HL-60/S4 treated with phorbol 12-myristate 13-acetate at 8.2 ng/mL for 4 days and 3 days (cell line): ENCODE measurements around the gene ENGASE.

ENCODE experiments used
- in situ Hi-C: fragments of 300-500 bp; cut with MboI; formaldehyde crosslinking; loops from 2 replicates; pipeline ENCODE4 v1.15.0; 2022; ENCODE audit warnings: low sequenced_read_pairs

Gene ENGASE

GRCh38 chr17:79077587-79077986 is 3.0 kb downstream of the ENGASE start:
- in situ Hi-C loops = no loop called here

- in situ Hi-C loops = no loop called here
These were observed 4.0 kb downstream of the ENGASE start for GRCh38 chr17:79078476-79079190.

DNA sequence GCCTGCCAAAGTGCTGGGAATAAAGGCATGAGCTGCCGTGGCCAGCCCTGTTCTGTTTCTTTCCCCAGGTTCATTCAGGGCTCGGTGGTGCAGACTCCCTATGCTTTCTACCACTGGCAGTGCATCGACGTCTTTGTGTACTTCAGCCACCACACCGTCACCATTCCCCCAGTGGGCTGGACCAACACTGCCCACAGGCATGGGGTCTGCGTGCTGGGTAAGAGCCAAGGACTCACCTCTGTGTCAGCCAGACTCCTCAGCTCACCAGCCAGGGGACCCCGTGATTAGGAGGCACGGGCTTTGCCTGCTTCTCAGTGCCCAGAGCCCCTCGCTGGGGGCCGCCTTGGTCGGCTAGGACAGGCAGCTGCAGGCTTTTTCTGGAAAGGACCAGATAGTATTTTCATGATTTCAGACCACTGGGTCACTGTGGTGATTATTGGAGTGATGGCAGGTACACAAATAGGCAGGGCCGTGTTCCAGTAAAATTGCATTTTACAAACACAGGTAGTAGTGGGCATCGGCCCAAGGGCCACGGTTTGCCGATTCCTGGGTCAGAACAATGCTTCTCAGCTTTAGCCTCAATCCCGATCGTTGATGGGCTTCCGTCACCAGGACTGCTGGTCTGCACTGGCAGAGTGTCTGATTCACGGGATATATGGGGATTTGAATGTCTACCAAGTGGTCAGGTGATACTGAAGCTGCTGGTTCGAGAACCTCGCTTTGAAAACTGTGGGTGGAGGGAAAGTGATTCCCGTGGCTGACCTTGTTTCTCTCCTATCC is 5.0 kb downstream of the ENGASE start:
- in situ Hi-C loops = no loop called here

GRCh38 chr17:79080349-79080748 is 5.7 kb downstream of the ENGASE start:
- in situ Hi-C loops = no loop called here

DNA sequence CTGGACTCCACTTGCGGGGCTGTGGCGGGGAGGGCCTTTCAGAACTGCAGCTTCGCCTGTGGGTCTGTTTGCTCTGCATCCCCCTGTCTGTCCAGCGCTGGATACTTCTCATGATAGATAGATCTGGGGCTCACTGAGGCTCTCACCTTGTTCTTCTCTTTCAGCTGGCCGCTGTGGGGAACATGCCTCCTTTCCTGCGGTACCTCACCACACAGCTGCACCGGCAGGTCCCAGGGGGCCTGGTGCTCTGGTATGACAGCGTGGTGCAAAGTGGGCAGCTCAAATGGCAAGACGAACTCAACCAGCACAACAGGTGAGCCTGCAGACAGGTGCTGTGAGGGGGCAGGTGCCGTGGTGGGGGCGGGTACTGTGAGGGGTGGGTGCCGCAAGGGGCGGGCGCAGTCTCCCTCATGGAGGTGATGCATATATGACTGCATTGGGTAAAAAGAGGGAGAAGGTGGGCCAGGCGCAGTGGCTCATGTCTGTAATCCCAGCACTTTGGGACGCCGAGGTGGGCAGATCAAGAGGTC is 6.2 kb downstream of the ENGASE start:
- in situ Hi-C loops = no loop called here

- in situ Hi-C loops = no loop called here
These were observed 7.1 kb downstream of the ENGASE start for GRCh38 chr17:79081571-79082276.

DNA sequence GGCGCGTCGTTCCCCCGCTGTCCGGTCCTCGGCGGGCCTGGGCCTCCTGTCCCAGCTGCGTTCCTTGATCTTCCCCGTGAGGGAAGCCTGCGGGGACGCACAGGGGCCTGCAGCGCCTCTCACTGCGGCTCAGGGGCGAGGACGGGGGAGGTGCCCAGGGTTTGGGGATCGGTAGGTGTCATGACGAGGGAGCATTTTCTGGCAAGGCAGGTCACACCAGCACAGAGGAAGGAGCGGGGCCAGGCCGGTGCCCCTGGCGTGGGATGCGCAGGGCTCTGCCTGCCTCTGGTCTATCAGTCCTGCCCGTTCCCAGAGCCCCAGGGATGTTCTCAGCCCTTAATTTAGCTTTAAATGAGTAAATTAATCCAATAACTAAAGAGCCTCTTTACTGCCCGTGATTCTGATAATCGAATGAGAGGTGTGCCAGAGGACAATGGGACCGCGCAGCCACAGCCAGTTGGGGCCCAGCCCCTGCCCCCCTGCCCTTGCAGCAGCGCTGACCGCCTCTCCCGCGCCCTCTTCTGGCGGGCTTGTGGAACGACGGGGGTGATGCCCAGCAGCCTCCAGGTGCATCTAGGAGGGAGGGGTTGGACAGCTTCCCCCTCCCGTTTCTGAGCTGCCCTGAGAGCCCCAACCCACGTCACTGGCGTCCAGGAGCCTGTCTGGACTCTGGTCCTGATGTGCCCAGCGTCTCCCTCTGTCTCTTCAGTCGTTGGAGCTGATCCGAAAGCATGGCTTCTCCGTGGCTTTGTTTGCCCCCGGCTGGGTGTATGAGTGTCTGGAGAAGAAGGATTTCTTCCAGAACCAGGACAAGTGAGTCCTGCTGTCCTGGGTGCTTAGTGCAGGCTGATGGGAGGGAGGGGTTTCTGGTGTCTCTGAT is 7.9 kb downstream of the ENGASE start:
- in situ Hi-C loops = no loop called here

GRCh38 chr17:79083191-79083971 is 8.8 kb downstream of the ENGASE start:
- in situ Hi-C loops = no loop called here

- in situ Hi-C loops = no loop called here
These were observed 9.9 kb downstream of the ENGASE start for GRCh38 chr17:79084291-79085153.

GRCh38 chr17:79085154-79085920 is 10.7 kb downstream of the ENGASE start:
- in situ Hi-C loops = no loop called here

GRCh38 chr17:79085921-79086551 is 11.4 kb downstream of the ENGASE start:
- in situ Hi-C loops = no loop called here

DNA sequence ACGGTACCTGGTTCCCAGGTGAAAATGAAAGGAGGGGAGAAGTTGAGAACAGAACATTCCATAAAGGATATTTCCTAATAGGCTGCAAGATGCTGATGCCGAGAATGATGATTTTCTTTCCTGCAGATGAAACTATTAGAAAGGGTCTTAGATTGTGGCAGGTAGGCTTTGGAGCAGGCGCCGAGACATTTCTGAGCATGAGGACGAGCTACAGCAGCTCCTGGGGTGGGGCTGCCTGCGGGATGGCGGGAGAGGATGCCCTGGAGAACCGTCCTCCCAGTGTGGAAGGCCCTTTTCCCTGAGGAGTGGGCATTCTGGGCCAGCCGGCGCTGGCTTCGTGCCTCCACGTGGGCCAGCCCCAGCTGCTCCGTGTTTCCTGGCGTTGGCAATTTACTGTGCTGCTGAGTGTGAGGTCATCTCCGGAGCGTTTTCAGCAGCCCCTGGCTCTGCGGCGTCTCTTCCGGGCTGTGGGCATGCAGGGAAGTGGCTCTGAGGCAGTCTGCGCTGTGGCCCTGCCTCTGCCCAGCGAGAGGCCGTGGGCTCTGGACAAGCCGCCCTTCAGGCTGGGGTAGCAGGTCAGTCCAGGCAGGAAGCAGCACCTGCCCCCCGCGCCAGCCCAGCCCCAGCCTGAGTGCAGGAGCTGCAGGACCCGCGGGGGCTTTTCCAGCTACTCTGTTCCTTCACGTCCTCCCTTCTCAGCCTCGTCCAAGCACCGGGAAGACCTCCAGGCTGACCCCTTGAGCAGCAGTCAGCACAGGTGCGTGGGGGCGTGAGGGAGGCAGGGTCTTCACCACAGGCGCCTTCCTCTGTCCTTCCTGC is 12.2 kb downstream of the ENGASE start:
- in situ Hi-C loops = no loop called here

- in situ Hi-C loops = no loop called here
These were observed 13.0 kb downstream of the ENGASE start for GRCh38 chr17:79087428-79088143.

GRCh38 chr17:79088247-79088996 is 13.8 kb downstream of the ENGASE start:
- in situ Hi-C loops = no loop called here

DNA sequence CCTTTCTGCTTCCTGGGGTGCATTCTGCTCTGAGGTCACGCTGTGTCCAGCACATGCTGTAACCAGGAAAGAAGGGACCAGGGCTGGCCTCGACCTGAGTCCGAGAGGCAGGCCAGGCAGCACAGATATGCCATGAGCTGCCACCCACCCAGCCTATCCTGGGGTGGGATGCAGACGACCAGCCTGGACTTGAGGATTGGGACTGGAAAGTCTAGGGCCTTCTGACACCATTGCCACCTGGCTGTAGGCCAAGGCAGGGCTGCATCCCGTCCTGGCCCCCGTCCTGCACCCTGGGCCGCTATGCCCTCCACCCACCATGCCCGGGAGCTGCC is 14.3 kb downstream of the ENGASE start:
- in situ Hi-C loops = no loop called here
